GM12872 (cell line): ENCODE data around the gene TBL1X.

Experiments
- TF ChIP-seq, protein P1 (sequence below): IDR thresholded peaks from 3 replicates; pipeline ENCODE4 v1.5.1; 2011; ENCODE audit warnings: low read depth, mild to moderate bottlenecking, low read length, moderate library complexity; ENCODE audit not compliant: insufficient read depth

Gene TBL1X

GRCh38 chrX:9668537-9668936, 203.7 kb downstream of the TBL1X start:
- TF ChIP-seq, protein P1, sequence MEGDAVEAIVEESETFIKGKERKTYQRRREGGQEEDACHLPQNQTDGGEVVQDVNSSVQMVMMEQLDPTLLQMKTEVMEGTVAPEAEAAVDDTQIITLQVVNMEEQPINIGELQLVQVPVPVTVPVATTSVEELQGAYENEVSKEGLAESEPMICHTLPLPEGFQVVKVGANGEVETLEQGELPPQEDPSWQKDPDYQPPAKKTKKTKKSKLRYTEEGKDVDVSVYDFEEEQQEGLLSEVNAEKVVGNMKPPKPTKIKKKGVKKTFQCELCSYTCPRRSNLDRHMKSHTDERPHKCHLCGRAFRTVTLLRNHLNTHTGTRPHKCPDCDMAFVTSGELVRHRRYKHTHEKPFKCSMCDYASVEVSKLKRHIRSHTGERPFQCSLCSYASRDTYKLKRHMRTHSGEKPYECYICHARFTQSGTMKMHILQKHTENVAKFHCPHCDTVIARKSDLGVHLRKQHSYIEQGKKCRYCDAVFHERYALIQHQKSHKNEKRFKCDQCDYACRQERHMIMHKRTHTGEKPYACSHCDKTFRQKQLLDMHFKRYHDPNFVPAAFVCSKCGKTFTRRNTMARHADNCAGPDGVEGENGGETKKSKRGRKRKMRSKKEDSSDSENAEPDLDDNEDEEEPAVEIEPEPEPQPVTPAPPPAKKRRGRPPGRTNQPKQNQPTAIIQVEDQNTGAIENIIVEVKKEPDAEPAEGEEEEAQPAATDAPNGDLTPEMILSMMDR, result no peak

DNA sequence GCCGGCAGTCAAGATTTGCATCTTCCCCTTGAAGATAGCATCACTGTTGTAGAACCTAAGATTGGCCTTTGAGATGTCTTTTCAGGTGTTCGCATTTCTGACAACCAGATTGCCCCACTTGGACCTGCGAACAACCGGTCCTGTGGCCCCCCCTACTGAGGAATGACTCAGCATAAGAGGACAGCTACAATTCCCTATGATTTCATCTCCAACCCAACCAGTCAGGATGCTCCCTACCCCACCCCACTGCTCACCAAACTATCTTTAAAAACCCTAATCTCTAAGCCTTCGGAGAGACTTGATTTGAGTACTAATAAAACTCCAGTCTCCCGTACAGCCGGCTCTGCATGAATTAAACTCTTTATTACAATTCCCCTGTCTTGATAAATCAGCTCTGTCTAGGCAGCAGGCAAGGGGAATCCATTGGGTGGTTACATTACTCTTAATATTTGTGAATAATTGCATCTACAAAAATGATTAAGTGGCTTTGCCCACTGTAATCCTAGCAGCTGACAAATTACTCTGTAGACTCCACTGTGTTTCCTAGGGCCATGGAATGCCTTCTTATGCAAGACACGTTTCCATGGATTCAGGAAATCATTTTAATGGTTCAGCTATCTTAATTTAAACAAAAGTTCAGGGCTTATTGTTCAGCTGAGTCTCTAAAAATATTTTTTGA, 205.4 kb downstream of the TBL1X start:
- TF ChIP-seq, protein P1, result no peak

GRCh38 chrX:9671998-9672397, 207.1 kb downstream of the TBL1X start:
- TF ChIP-seq, protein P1, result no peak

DNA sequence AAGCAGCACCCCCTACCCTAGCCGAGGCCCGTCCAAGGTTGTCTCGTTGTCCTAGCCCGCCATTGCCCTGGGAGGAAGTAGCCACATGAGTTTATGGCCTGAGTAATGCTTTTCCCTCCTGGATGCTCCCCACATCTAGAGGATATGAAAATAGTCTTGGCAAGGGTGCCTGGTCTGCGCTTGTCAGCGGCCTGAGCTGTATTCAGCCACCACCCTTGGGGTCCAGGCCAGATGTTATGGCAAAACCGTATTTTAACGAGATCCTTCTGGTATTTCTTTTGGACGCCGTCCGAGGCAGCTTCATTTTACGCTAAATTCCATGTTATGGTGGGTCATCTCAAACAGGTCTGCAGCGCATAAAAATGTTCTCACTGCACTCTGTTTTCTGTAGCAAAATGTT, 211.4 kb downstream of the TBL1X start:
- TF ChIP-seq, protein P1, result no peak

DNA sequence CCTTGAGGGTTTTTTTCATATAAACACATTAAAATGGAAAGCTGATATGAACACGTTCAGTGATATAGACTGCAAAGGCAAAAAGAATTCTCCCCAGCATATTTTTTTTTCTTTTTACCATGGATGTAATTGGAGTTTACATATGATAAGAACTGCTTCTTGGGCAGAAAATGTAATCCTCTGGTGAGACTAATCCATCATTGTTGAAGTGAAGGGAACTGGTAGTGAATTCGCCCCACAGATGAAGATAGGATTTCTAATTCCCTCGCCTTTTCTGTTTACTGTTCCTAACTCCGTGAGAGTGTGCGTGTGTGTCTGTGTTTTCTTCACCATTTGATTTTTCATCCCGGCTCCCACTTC, 211.9 kb downstream of the TBL1X start:
- TF ChIP-seq, protein P1, result no peak

DNA sequence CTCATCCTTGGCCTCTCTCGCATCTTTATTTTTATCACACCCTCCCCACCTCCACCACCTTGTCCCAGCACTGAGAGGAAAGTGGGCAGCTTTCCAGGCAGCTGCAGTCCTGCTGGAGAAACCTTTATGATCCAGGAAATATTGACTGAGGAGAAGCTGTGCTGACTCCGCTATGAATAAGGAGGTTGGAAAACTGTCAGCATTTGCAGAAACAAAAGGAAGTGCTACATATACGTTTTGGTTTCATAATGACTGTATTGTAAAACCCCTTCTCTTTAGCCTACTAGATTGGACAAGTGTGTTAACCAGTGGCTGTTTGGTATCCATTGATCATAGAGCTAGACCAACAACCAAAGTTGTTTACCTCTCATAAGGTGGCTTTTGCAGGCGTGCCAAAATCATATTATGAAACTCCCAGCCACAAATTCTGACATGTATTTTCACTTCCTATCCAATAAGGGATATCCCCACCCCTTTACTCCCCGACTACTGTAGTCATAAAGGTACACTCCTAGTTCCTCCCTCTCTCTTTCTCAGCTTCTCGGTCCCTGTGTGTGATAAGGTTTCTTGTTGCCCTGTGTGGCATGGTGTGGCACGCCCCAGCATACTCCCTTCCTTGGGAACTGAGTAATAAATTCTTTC, 212.4 kb downstream of the TBL1X start:
- TF ChIP-seq, protein P1, result no peak

DNA sequence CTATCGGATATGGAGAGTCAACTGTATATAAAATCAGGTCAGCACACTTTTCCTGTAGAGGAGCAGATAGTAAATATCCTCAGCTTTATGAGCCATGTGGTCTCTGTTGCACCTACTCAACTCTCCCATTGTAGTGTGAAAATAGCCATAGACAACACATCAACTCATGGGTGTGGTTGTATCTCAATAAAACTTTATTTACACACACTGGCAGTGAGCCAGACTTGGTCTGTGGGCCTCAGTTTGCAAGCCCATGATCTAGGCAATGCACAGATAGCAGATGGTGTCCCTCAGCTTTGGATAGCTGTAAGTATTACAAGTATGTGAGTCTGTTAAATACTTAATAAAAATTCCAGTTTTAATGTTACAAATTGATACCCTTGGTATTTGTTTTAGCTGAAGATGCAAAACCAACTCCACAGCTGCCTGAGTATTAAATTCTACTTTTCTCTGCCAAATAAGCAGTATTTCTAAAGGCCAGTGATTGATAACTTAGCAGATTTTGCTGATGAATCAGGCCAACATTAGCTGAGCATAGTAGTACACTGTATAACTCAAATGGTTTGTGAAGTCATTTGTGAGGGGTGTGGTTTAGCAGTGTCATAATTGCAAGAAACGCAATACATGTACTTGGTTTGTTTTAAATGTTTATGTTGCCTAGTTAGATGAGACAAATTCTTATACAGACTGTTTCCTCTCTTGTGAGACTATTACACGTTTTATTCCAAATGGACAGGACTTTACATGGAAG, 213.5 kb downstream of the TBL1X start:
- TF ChIP-seq, protein P1, result no peak
